Sigmoid colon (tissue), 3 donors: ENCODE measurements around the gene EEF2KMT.
"Not testable (repeated sequence)": the region's sequence is repeated elsewhere in the genome, so short reads cannot be mapped to it uniquely, and the experiment has no call there.

Experiments
- CTCF ChIP-seq, 4 experiments: fragments of 450-650 bp in 3 of 4; fragments of 200-600 bp in 1 of 4; IDR thresholded peaks; one replicate each; pipeline ENCODE4 v1.5.1; 2016 to 2019; ENCODE audit warnings: antibody characterized with exemption in 4 of 4, mild to moderate bottlenecking in 3 of 4, moderate library complexity in 2 of 4
- POLR2A ChIP-seq, 2 donors: fragments of 450-650 bp; IDR thresholded peaks; one replicate each; pipeline ENCODE4 v1.6.1; 2016; ENCODE audit warnings: antibody characterized with exemption in 2 of 2, mild to moderate bottlenecking in 2 of 2, moderate library complexity in 2 of 2

- TF ChIP-seq CTCF, POLR2A (IDR thresholded peaks at IDR 0.05): not testable (repeated sequence)
These were observed 4.5 kb downstream of the EEF2KMT start for GRCh38 chr16:5093081-5093480.
